K562 (cell line): Measurements from ENCODE around the gene OMA1. TPM values are rescaled to one million over a fixed set of nuclear protein-coding genes. Genes with fewer than 3 reads are reported as not detected.

ENCODE experiments used
- ATAC-seq: fragments of 200-7000 bp; cut with Tn5 transposase; 3 replicates; pipeline ENCODE4 v1.9.1; 2020; ENCODE audit warnings: moderate library complexity
- BruUV-seq: library from RNA; stranded (reverse); fragments of 400-500 nt; replicated peaks from 2 replicates; lab custom pipeline; 2021; lab: Mats Ljungman, UMichigan
- CTCF ChIA-PET: fragments of 300-600 bp; formaldehyde crosslinking; extraction: SDS; loops from one replicate; lab custom pipeline; 2021; ENCODE audit warnings: low intra/inter-chr PET ratio; lab: Yijun Ruan, JAX
- POLR2A ChIA-PET: fragments of 300-600, 350-650 bp; sonication (Branson Sonifier 250); formaldehyde crosslinking; extraction: SDS; loops from one replicate; lab custom pipeline; 2021; ENCODE audit warnings: antibody characterized with exemption, inconsistent platforms; lab: Yijun Ruan, JAX
- DNase-seq, 4 experiments: peaks; one replicate each; pipeline versions ENCODE4 v3.0.0 to v3.0.0-alpha.2; 2011 to 2018; ENCODE audit warnings: low spot score in 3 of 4, mixed read lengths in 3 of 4; ENCODE audit errors: extremely low read depth in 1 of 4
- FAIRE-seq: peaks from 2 replicates; lab custom pipeline; 2011; peaks lifted over from hg19 to GRCh38; lab: Jason Lieb, UNC
- H2AFZ ChIP-seq: 2 replicates; pipeline ENCODE4 v1.6.0; 2011; ENCODE audit warnings: low read depth, low read length, control low read depth, inconsistent platforms
- H3K27ac ChIP-seq: fragments of 200-600 bp; 3 replicates; pipeline ENCODE4 v1.8.0; 2011; ENCODE audit warnings: low read depth, mild to moderate bottlenecking, control low read depth, inconsistent platforms, low read length, moderate library complexity, mixed read lengths; ENCODE audit errors: extremely low read depth
- H3K27me3 ChIP-seq, 2 experiments: fragments of 300-600 bp in 1 of 2; 2 replicates in 1 of 2; 3 replicates in 1 of 2; pipeline versions ENCODE4 v1.6.0 to v1.8.0; 2011; ENCODE audit warnings: inconsistent platforms in 2 of 2, low read length in 2 of 2, mild to moderate bottlenecking in 1 of 2, mixed read lengths in 1 of 2, moderate library complexity in 1 of 2; ENCODE audit not compliant: control insufficient read depth in 2 of 2, insufficient read depth in 2 of 2
- H3K36me3 ChIP-seq: fragments of 300-600 bp; 3 replicates; pipeline ENCODE4 v1.8.0; 2011; ENCODE audit warnings: mild to moderate bottlenecking, low read length, inconsistent platforms; ENCODE audit not compliant: control insufficient read depth, insufficient read depth
- H3K4me1 ChIP-seq, 2 experiments: fragments of 200-600 bp in 1 of 2; replicated peaks in 1 of 2; 2 replicates in 1 of 2; 3 replicates in 1 of 2; pipeline versions ENCODE4 v1.5.1 to v1.8.0; 2011; ENCODE audit warnings: inconsistent platforms in 2 of 2, low read length in 2 of 2, mild to moderate bottlenecking in 1 of 2, mixed read lengths in 1 of 2, moderate library complexity in 1 of 2; ENCODE audit not compliant: control insufficient read depth in 2 of 2, insufficient read depth in 2 of 2
- H3K4me2 ChIP-seq: 2 replicates; pipeline ENCODE4 v1.6.1; 2011; ENCODE audit warnings: low read length, control low read depth, inconsistent platforms, mixed read lengths; ENCODE audit not compliant: insufficient read depth
- H3K4me3 ChIP-seq: fragments of 200-600 bp; sonication (generic), shearing (Covaris generic); 2 replicates; pipeline ENCODE4 v1.5.1; 2016; ENCODE audit warnings: control low read depth, inconsistent platforms
- H3K79me2 ChIP-seq: fragments of 200-600 bp; 3 replicates; pipeline ENCODE4 v1.8.0; 2011; ENCODE audit warnings: low read length, inconsistent platforms; ENCODE audit not compliant: control insufficient read depth, insufficient read depth
- H3K9ac ChIP-seq, 2 experiments: 2 replicates each; pipeline versions ENCODE4 v1.6.0 to v1.6.1; 2011; ENCODE audit warnings: low read depth in 2 of 2, low read length in 2 of 2, control low read depth in 1 of 2, inconsistent platforms in 1 of 2, mild to moderate bottlenecking in 1 of 2, mixed read lengths in 1 of 2; ENCODE audit not compliant: insufficient read depth in 1 of 2
- H3K9me1 ChIP-seq: one replicate; pipeline ENCODE4 v1.6.0; 2011; ENCODE audit warnings: inconsistent platforms, mild to moderate bottlenecking, low read length, moderate library complexity; ENCODE audit not compliant: control insufficient read depth, insufficient read depth
- H3K9me3 ChIP-seq: replicated peaks from 2 replicates; pipeline ENCODE4 v1.5.1; 2011; ENCODE audit warnings: low read depth, low read length, inconsistent platforms; ENCODE audit not compliant: control insufficient read depth, insufficient read depth
- H4K20me1 ChIP-seq: replicated peaks from 2 replicates; pipeline ENCODE4 v1.6.1; 2011; ENCODE audit warnings: low read length, inconsistent platforms, mixed read lengths; ENCODE audit not compliant: control insufficient read depth, insufficient read depth
- ETS1 ChIP-seq: conservative IDR thresholded peaks from 2 replicates; pipeline ENCODE4 v1.6.1; 2011; ENCODE audit warnings: low read depth, mild to moderate bottlenecking, low read length; ENCODE audit not compliant: control insufficient read depth
- ETV5 ChIP-seq: sonication (generic); formaldehyde crosslinking; IDR thresholded peaks from 2 replicates; pipeline ENCODE4 v1.4.0; 2020; ENCODE audit warnings: low read depth, mild to moderate bottlenecking, missing genetic modification reagents
- KLF16 ChIP-seq: IDR thresholded peaks from 2 replicates; pipeline ENCODE4 v1.6.1; 2016; ENCODE audit warnings: antibody characterized with exemption
- MTF1 ChIP-seq: fragments of 250-450 bp; sonication (Bioruptor Pico); IDR thresholded peaks from 2 replicates; pipeline ENCODE4 v1.9.0; 2021; ENCODE audit warnings: moderate library complexity, mild to moderate bottlenecking, inconsistent platforms, borderline replicate concordance
- SMAD3 ChIP-seq: fragments of 450-650 bp; formaldehyde crosslinking; conservative IDR thresholded peaks from 2 replicates; pipeline ENCODE4 v1.4.0; 2020; ENCODE audit warnings: mild to moderate bottlenecking
- XRCC4 ChIP-seq: IDR thresholded peaks from one replicate; pipeline ENCODE4 v1.6.1; 2011; ENCODE audit not compliant: insufficient read depth, insufficient read length; ENCODE audit errors: extremely low read depth
- ZNF830 ChIP-seq: fragments of 250-450 bp; sonication (Bioruptor Pico); IDR thresholded peaks from 2 replicates; pipeline ENCODE4 v1.5.0; 2021; ENCODE audit warnings: mild to moderate bottlenecking
- WGBS: fragments of 100-300 bp; shearing (Covaris generic); methylation state at CpG from one replicate; pipeline ENCODE4 v1.1.6; 2016; ENCODE audit warnings: low coverage, mixed read lengths; ENCODE audit not compliant: insufficient coverage; ENCODE audit errors: missing lambda C conversion rate; 5-methylcytosine and 5-hydroxymethylcytosine counted together
- in situ Hi-C: fragments of 300-500 bp; cut with MboI; formaldehyde crosslinking; loops from 4 replicates; pipeline ENCODE4 v1.15.0; 2018; ENCODE audit warnings: inconsistent platforms, mixed read lengths
- intact Hi-C: fragments of 100-400 bp; cut with micrococcal nuclease; formaldehyde crosslinking; loops from 2 replicates; pipeline ENCODE4 v1.14.2; 2022
- polyA plus RNA-seq, 8 experiments: library from polyadenylated mRNA; depleted of rRNA in 4 of 8; stranded (reverse) in 5 of 8; unstranded in 3 of 8; fragments of >200 nt; fragmentation: Nextera tagmentation in 2 of 8; fragmentation: Illumina TruSeq in 1 of 8; extraction: Ambion mirVana in 2 of 8; extraction: Trizol in 1 of 8; gene quantifications; 2 replicates each; pipeline versions ENCODE4 v1.2.1 to v1.2.3, GENCODE V29; 2011 to 2014; ENCODE audit warnings: inconsistent platforms in 1 of 8, missing spikeins in 1 of 8
- total RNA-seq, 7 experiments: library from RNA; depleted of rRNA in 6 of 7; stranded (reverse); fragments of >200 nt in 6 of 7; fragmentation: Illumina TruSeq in 2 of 7; extraction: Trizol in 2 of 7; gene quantifications; 2 replicates each; pipeline versions ENCODE4 v1.2.1 to v1.2.3, GENCODE V29; 2011 to 2021; ENCODE audit warnings: low replicate concordance in 1 of 7

Gene OMA1
- total and polyA plus RNA-seq, 9 of the 15 experiments (the other 6 are each of a cell fraction or from before 2014, with no cell fraction given), result 16.6 to 51.5 (median 33.5) TPM

GRCh38 chr1:58439946-58440345 is 106.6 kb downstream of the OMA1 start:
- BruUV-seq, result no TSS peak
- DNase-seq, result no peak
- H3K4me2 ChIP-seq, result no peak overlapping the region
- no peaks in the 10 kb centered on the region for H3K9me1 ChIP-seq
- in situ Hi-C loops, result no loop called here
- POLR2A ChIA-PET, result interaction anchor here (2.2 kb wide), 1 partner anchor 17 kb away, joined by 5 read pairs; no protein-coding TSS in a partner anchor
- no peak overlapping the region for H3K9ac ChIP-seq
- FAIRE-seq, result no peak
- CTCF ChIA-PET, result no interaction called here
- H3K27me3 ChIP-seq, result peaks cover 0 to 11% of the 10 kb centered on the region in 2 experiments; a peak in 2 of 5 replicates
- TF ChIP-seq ETV5 (no peak), XRCC4 (no peak), ETS1 (no peak), ZNF830 (CRISPR knock-in tag) (no peak), MTF1 (CRISPR knock-in tag) (no peak), KLF16 (no peak), SMAD3 (CRISPR knock-in tag) (no peak)
- no peaks in the 10 kb centered on the region for H3K36me3 ChIP-seq
- no peak overlapping the region for H3K4me3 ChIP-seq
- H2AFZ ChIP-seq, result no peak overlapping the region
- intact Hi-C loops, result no loop called here
- H3K9me3 ChIP-seq, result no peaks in the 10 kb centered on the region
- no peaks in the 10 kb centered on the region for H4K20me1 ChIP-seq
- no peak overlapping the region for H3K27ac ChIP-seq
- peaks cover 0 to 8% of the 10 kb centered on the region in 2 experiments; a peak in 3 of 5 replicates for H3K4me1 ChIP-seq
- no peaks in the 10 kb centered on the region for H3K79me2 ChIP-seq
- ATAC-seq, result no peak
- WGBS, result 18% methylated on average over 4 of the region's 4 CpGs
